Stimulated activated CD8-positive, alpha-beta memory T cell treated with anti-CD3 and anti-CD28 coated beads, Interleukin-2, amount 100 ng/mL, for 48 hours (primary cell): Measurements from ENCODE around the gene APCDD1L.
"Not testable (repeated sequence)": the region's sequence is repeated elsewhere in the genome, so short reads cannot be mapped to it uniquely, and the experiment has no call there.

ENCODE experiments used
- DNase-seq, 2 donors: peaks; one replicate each; pipeline ENCODE4 v3.0.0-alpha.2; 2020; ENCODE audit warnings: low read depth in 2 of 2

Gene APCDD1L

GRCh38 chr20:58514321-58515232 is 622 bp downstream of the APCDD1L start:
- DNase-seq, result no peak

GRCh38 chr20:58513580-58514285 is 1.5 kb downstream of the APCDD1L start:
- no peak for DNase-seq

- no peak for DNase-seq
Measured at GRCh38 chr20:58512808-58513552, 2.2 kb downstream of the APCDD1L start.

GRCh38 chr20:58511861-58512260 is 3.3 kb downstream of the APCDD1L start:
- DNase-seq, result no peak

GRCh38 chr20:58511364-58511763 is 3.8 kb downstream of the APCDD1L start:
- no peak for DNase-seq

GRCh38 chr20:58510921-58511320 is 4.3 kb downstream of the APCDD1L start:
- DNase-seq, result no peak

GRCh38 chr20:58508762-58509395 is 6.3 kb downstream of the APCDD1L start:
- no peak for DNase-seq

GRCh38 chr20:58506999-58507398 is 8.2 kb downstream of the APCDD1L start:
- DNase-seq, result not testable (repeated sequence)

- no peak for DNase-seq
Measured at GRCh38 chr20:58504566-58504965, 10.6 kb downstream of the APCDD1L start.

GRCh38 chr20:58503668-58504067 is 11.5 kb downstream of the APCDD1L start:
- DNase-seq, result no peak

- no peak for DNase-seq
Measured at GRCh38 chr20:58500256-58500655, 14.9 kb downstream of the APCDD1L start.

GRCh38 chr20:58498470-58499068 is 16.6 kb downstream of the APCDD1L start:
- DNase-seq, result no peak

- DNase-seq, result no peak
Measured at GRCh38 chr20:58497724-58498469, 17.3 kb downstream of the APCDD1L start.

- no peak for DNase-seq
Measured at GRCh38 chr20:58497076-58497641, 18.0 kb downstream of the APCDD1L start.

- no peak for DNase-seq
Measured at GRCh38 chr20:58496429-58496769, 18.8 kb downstream of the APCDD1L start.

- DNase-seq, result no peak
Measured at GRCh38 chr20:58495623-58496428, 19.4 kb downstream of the APCDD1L start.

GRCh38 chr20:58494923-58495622 is 20.1 kb downstream of the APCDD1L start:
- DNase-seq, result no peak

GRCh38 chr20:58492795-58493524 is 22.2 kb downstream of the APCDD1L start:
- DNase-seq, result no peak
